GM04503 (cell line): ENCODE measurements around the gene MYLK3.

Experiments
- DNase-seq: peaks from one replicate; pipeline ENCODE4 v3.0.0-alpha.2; 2012; ENCODE audit warnings: low read depth

Gene MYLK3

DNA sequence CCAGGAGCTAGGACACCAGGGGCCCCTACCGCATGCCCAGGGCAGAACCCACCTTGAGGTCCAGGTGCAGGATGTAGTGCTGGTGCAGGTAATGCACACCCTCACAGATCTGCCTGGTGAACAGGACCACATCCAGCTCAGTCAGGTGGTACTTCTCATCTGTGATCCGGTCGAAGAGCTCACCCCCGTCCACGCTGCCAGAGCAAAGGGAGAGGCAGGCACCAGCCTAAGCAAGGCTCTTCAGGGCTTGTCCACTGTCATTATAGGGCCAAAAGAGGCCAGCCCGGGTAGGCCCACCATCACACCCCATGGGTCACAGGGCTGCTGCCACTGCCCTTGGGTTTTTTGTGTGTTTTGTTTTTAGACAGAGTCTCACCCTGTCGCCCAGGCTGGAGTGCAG lies 21.0 kb downstream of the MYLK3 start:
- no peak for DNase-seq

DNA sequence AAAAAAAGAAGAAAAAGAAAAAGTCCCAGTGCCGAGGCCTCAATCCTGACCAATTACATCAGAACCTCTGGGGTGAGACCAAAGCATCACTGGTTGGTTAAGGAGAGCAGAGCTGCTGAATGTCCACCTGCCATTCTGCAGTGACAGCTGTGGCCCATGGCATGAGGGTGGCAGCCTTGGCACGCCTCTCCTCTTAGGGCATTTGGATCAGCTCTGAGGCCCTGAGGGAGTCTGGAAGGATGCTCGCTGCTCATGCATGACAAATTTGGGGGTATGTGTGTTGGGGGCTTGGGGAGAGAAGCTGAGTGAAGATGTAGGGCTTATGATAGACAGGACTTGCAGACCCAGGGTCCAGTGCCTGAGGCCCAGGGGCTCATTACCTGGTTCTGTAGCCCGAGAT lies 26.3 kb downstream of the MYLK3 start:
- no peak for DNase-seq

DNA sequence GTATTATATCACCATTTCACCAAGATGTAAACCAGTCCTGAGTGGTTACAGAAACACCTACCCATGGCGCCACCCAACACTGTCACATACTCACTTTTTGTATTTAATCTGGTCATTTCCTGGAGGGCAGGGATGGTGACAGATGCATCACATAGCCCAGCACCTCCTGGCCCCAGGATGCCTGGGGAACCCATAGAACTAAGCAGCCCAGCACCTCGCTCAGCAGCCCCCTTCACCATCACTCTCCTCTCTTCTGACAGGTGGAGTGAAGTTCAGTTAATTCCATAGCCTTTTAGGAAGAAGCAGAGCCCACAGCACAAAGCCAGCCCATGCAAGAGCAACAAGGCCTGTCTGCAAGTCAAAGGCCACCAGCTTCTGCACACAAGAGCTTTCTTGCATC lies 27.5 kb downstream of the MYLK3 start:
- no peak for DNase-seq

DNA sequence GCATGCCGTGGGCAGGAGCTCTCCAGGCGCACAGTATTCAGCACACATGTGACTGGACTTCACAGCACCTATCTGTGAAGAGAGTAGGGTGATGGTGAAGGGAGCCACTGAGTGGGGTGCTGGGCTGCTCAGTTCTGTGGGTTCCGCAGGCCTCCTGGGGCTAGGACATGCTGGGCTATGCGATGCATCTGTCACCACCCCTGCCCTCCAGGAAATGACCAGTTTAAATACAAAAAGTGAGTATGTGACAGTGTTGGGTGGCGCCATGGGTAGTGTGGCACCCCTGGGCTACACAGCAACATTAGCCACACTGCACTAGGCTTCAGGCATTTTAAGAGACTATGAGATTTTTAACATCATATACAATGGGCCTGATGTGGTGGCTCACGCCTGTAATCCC lies 28.6 kb downstream of the MYLK3 start:
- no peak for DNase-seq

DNA sequence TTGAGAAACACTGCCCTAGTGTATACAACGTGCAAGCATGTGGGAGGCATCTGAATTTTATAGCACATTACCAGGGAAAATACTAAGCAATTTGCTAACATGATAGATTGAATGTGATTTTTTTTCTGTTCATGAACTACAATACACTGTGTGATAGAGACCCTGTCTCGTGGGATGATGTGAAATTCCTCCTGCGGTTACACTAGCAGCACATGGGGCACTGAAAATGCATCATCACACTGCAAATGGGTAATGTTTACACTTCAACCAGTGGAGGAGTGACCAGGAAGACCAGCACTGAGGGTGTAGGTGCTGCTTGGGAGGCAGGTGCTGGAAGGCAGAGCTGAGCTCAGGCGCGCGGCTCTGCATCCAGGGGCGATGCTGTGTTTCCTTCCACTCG lies 29.9 kb downstream of the MYLK3 start:
- no peak for DNase-seq

DNA sequence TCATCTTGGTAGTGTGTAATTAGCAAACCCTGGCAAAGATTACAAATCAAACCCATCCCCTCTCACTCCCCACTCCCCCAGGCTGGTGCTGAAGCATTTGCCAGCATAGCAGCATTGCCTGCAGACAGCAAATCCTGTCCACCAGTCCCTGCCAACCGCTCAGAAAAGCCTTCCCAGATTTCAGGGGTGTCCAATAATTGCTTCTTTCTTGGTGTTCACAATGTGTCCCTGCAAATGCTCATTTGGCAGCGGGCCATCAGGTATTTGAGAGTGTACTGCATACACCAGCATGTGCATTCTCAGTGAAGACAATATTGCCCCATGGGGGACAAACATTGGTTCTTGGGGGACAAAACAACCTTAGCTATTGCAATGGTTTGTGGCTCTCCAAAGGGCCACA lies 30.5 kb downstream of the MYLK3 start:
- DNase-seq: no peak

DNA sequence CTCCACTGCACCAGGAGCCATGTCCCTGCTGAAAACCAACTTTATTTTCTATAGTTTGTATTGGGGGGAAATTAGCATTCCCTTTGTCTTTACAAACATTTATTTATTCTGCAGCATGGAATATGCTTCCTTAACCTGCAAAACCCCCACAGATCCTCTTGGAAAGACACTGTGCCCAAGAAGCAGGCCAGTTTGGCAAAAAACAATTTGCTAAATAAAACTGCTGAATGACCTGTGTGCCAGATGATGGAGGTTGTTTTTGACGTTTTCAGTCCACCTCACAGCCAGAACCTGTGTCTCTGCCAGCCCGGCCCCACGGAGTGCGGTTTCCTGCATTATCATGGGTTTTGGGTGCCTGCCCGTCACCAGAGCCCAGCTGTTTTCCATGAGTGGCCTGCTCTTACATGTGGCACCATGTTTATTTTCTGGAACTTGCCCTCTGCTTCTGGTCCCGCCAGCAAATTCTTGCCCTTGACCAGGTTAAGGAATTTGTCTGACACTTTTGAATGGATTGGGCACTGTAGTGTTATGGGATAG lies 32.3 kb downstream of the MYLK3 start:
- no peak for DNase-seq

DNA sequence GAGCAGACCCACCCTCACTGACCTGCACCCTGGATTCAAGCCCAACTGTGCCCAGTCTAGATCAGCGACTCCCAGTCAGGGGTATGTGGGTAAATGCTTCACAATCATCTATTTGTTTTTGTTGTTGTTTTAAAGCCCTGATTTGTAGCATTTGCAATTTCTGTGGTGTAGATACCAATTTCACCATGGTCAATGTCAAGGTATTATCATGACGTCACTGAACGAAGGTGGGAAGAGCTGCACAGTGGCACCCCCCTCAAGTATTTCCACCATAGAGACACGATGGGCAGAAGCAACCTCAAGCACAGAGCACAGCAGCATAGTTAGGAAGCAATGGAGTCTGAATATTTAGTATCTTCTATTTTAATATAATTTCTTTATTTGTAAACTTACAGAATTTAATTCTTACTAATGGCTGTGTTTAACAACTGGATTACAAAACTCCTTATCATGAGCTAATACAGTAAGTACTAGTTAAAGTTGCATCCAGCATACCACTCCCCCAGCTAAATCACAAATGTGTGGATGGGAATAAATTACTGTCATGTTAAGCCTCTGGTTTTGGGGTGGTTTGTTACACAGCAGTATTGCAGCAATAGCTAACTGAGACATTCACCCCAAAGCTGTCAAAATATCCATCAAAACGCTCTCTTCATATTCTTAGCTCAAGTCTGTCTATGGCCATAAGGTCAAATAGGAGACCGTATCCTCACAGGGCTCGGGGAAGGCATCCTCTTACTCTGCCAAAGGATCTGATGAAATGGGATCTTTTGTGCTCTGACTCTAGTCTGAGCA lies 33.1 kb downstream of the MYLK3 start:
- no peak for DNase-seq

DNA sequence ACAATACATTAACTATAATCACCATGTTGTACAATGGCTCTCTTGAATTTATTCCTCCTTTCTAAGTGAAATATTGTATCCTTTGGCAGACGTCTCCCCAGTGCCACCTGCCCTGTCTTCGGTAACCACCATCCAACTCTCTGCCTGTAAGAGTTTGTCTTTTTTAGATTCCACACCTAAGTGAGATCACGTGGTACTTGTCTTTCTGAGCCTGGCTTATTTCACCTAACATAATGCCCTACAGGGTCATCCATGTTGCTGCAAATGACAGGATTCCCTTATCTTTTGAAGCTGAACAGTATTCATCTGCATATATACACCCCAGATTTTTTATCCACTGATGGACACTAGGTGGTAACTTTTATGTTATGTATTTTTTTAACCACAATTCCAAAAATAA lies 34.5 kb downstream of the MYLK3 start:
- no peak for DNase-seq

DNA sequence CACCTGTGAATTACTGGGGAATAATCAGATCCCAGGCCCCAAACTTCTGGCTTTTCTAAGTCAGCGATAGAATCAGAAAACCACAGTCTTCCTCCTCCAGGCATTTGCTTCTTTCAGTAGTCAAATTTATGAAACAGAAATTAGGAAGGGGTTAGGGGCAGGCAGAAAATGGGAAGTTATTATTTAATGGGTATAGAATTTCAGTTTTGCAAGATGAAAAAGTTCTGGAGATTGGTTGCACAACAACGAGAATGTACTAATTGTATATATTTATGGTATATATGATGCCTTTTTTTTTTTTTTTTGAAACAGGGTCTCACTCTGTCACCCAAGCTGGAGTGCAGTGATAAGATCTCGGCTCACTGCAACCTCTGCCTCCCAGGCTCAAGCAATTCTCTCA lies 35.2 kb downstream of the MYLK3 start:
- DNase-seq: no peak

DNA sequence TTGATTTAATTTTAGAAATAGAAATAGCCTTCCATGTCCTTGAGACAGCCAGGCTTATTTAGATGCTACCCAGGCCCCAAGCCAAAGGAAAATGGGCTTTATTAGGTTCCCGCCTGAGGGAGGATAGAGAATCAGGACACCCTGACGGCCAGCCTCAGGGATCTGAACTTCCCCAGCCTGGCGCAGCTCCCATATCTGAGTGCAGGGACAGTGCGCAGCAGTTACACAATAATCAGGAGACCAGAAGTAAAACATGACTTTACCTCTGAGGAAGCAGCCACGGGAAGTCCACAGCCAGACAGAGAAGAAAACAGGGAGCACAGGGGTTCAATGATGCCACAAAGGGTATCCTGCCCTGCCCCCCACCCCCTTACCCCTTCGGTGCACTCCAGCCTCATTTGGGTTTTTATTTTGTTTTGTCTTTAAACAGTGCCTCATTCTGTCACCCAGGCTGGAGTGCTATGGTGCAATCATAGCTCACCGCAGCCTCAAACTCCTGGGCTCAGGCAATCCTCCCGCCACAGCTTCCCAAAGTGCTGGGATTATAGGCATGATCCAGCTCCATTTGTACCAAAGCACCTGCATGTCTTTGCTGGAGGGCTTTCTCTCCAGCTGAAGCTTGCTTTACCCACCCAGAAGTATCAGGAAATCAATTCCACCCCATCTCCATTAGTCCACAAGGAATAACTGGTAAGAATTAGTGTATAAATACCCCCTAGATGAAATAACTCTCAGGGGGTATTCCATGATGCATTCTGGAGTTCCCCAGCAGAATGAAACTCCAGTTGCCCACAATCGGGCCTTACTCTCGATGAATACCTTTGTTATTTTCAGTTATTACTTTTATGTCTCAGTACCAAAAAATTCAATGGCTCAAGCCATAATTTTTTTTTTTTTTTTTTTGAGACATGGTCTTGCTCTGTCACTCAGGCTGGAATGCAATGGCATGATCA lies 36.8 kb downstream of the MYLK3 start:
- no peak for DNase-seq

DNA sequence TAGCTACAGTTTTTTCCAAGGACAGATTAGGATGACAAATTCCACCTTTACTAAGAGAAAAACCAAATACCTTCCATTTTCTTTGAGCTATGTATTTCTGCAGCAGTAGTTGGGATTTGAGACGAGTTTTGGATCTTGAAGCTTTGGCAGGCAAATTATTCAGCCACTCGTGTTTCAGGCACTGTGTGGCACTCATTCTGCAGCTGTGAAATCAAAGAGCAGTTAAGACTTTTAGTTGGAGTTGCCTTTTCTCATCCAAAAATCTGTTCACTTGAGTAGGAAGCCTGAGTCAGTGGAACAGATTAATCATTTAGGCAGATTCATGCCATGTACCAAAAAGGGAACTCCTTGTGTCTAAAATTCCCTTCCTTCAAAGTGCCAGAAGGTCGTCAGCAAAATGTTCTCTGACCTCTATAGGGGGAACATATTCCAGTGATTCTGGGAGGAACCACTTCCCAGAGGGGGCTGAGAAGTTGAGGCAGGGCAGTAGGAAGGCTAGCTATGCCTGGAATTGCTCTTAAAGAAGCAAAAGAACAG lies 38.6 kb downstream of the MYLK3 start:
- DNase-seq: no peak

DNA sequence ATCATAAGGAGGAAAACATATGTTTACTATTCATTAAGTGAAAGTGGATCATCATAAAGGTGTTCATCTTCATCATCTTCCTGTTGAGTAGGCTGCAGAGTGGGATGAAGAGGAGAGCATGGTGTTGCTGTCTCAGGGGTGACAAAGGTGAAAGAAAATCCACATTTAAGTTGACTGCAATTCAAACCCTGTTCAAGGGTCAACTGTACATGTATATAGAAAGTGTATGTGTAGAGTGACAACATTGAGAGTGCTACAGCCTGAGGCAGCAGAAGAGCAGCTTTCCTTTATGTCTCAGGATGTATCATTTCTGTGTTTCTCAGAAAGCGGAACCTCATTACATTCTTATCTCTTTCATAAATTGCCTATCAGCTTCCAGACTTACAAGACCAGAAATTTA lies 41.5 kb downstream of the MYLK3 start:
- no peak for DNase-seq

DNA sequence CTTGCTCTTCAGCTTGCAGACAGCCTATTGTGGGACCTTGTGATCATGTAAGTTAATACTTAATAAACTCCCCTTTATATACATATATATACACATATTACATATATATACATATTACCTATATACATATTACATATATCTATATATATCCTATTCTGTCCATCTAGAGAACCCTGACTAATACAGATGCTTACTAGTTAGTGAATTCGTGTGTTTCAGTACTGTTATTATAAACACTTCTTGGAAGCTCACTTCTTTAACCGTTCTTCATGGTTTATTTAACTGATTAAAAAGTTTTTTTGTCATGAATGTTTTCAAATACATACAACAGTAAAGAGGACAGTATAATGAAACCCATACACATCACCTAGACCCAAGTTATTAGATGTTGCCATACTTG lies 46.1 kb downstream of the MYLK3 start:
- no peak for DNase-seq

DNA sequence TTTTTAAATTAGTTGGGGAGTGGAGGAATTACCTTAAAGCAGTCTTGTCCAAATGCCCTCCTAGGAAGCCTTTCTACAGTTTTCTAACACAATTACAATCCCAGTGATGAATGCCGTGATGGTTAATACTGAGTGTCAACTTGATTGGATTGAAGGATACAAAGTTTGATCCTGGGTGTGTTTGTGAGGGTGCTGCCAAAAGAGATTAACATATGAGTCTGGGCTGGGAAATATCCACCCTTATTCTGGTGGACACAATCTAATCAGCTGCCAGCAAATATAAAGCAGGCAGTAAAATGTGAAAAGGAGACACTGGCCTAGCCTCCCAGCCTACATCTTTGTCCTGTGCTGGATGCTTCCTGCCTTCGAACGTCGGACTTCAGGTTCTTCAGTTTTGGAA lies 46.5 kb downstream of the MYLK3 start:
- DNase-seq: no peak

DNA sequence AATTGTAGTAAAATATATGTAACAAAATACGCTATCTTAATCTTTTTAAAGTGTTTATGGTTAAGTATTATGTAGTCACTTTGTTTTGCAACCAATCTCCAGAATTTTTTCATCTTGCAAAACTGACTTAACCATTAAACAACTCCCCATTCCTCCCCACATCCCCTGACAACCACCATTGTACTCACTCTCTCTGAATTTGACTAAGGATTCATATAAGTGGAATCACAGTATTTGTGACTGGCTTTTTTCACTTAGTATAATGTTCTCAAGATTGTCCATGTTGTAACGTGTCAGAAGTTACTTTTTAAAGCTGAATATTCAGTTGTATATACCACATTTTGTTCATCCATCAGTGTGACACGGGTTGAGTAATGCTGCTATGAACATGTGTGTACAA lies 48.1 kb downstream of the MYLK3 start:
- no peak for DNase-seq

DNA sequence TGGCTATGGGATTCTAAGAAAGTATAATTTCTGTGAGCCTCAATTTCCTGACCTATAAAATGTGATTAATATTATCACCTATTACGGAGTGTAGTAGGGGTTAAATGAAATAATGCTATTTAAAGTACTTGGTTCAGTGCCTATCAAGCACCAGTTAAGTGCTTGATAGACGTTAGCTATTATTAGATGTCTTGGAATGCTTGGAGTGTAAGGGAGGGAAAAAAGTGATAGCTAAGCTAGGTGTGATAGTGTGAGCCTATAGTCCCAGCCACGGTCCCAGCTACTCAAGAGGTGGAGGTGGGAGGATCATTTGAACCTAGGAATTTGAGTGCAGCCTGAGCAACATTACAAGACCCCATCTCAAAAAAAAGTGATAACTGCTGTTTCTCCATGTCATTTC lies 51.2 kb downstream of the MYLK3 start:
- no peak for DNase-seq

DNA sequence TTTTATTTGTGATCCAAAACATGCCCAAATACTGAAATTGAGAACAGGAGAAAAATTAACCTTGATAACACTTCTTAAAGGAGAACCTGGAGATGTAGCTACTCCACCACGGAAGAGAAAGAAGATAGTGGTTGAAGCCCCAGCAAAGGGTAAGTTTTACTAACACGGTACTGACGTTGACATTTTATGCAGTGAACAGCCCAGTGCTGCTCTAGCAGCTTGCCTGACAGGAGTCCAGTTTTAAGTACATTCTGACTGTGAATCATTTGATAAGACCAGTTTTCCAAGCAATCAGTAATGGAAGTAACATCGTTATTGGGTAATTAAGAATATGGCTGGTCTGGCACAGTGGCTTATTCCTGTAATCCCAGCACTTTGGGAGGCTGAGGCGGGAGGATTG lies 52.2 kb downstream of the MYLK3 start:
- DNase-seq: no peak

DNA sequence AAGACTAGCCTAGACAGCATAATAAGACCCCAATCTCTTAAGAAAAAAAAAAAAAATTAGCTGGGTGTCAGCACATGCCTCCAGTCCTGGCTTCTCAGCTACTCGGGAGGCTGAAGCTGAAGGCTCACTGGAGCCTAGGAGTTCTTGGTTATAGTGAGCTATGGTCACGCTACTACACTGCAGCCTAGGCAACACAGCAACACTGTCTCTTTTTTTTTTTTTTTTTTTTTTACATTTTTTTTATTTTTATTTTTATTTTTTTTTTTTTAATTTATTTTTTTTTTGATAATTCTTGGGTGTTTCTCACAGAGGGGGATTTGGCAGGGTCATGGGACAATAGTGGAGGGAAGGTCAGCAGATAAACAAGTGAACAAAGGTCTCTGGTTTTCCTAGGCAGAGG lies 54.5 kb downstream of the MYLK3 start:
- no peak for DNase-seq

DNA sequence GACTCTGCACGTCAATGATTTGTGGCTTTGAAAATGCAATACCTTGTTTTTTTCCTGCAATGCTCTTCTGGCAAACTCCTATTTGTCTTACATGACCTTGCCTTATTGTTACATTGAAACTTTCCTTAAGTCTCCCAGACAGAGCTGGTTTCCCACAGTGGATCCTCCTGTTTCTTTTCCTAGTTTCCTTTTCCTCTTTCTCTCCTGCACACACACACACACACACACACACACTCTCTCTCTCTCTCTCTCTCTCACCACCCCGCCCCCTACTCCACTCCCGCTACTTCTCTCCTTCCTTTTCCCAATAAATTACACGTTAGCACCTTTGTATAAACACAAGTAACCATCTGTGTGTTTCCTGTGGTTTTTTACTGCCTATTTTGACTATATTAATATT lies 56.4 kb downstream of the MYLK3 start:
- no peak for DNase-seq

DNA sequence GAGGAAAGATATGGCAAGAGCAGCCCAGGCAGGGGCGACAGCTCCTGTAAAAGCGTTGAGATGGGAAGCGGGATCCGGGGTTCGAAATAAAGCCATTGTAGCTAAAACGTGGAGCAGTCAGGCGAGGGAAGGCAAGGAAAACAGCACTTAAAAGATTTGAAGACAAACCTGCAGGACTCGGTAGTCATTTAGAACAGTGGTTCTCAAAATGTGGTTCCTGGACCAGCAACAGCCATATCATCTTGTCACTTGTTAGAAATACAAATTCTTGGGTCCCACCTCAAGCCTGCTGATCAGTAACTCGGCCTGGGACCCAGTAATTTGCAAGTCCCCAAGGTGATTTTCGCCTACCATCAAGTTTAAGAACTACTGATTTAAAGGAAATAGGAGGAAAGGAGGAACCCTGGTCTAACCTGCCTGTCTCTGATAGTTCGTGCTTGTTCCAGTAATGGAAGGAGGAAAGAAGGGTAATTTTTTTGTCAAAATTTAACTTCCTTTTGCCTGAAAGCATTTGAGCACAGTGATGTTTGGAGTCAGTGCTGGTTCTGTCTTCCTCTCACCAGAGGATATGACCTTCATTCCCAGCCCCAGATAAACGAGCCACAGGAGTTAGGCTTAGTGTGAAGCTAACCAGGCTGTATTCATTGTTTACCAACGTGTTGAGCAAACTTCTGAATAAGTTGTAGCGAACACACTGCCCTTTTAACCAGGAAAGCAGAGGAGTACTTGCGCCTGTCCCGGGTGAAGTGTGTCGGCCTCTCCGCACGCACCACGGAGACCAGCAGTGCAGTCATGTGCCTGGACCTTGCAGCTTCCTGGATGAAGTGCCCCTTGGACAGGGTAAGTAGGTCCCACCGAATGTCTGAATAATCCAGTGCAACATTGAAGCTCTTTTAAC lies 57.6 kb downstream of the MYLK3 start:
- DNase-seq: no peak
